ENCODE measurements around the gene NUP210L. TPM values are rescaled to one million over a fixed set of nuclear protein-coding genes. Genes with fewer than 3 reads are reported as not detected.

Gene NUP210L
- total and polyA plus RNA-seq, 9 of the 15 experiments (the other 6 are each of a cell fraction or from before 2014, with no cell fraction given) = 0.01 to 0.04 TPM; not detected in 7

DNA sequence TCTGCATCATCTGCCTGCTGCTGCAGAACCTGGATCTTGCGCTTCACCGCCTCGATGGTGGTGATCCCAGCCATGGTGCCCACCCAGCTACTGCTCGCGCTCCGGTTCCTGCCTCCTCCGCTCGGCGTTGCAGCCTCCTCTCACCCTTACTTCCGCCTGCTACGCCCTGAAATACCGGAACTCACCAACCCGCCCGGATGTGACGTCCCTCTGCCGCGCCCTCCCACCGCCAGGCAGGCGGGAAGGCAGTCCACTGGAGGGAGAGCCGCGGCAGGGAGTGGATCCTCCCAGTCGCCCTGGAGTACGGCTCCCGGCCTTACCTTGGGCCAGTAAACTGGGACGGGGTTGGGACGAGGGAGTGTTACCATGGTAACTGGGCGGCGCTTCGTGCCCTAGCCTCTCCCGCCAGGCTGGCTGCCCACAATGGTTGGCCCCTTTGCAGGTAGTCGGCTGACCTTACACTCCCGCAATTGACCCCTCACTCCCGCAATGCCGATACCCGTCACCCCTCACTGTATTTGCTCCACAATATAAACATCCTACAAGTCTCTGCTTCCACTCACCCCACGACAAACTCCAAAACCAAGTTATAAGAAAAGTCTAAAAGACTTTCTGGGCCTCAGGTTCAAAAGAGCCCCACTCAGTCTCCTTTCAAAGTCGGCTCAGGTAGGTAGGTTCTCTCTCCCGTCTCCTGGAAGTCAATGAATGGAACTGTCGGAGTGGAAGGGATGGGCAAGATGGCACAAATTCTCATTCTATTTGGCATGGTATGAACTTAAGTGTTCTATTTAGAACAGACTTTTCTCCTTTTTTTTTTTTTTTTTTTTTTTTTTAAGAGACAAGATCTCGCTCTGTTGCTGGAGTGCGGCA is 28.4 kb upstream of the NUP210L start (continued):
- TF ChIP-seq, protein P1, sequence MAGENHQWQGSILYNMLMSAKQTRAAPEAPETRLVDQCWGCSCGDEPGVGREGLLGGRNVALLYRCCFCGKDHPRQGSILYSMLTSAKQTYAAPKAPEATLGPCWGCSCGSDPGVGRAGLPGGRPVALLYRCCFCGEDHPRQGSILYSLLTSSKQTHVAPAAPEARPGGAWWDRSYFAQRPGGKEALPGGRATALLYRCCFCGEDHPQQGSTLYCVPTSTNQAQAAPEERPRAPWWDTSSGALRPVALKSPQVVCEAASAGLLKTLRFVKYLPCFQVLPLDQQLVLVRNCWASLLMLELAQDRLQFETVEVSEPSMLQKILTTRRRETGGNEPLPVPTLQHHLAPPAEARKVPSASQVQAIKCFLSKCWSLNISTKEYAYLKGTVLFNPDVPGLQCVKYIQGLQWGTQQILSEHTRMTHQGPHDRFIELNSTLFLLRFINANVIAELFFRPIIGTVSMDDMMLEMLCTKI (IDR thresholded peaks at IDR 0.05; ENCODE audit: partially characterized antibody) = no peak
- TF ChIP-seq KLF13 (tag; IDR thresholded peaks at IDR 0.05; ENCODE audit: borderline replicate concordance, low read depth) (peak; percentile 68; the same call in 1 of the 2 replicates), PHF8 (IDR thresholded peaks at IDR 0.05; ENCODE audit: borderline replicate concordance, low read length) (peak; percentile 95), ZNF766 (CRISPR knock-in tag; conservative IDR thresholded peaks at IDR 0.05) (no peak), DPF2 (IDR thresholded peaks at IDR 0.05) (no peak), MYC (IDR thresholded peaks at IDR 0.05; ENCODE audit: low read depth, low read length) (peak; percentile 68; the same call in 1 of the 2 replicates), MYC (CRISPR knock-in tag; IDR thresholded peaks at IDR 0.05; ENCODE audit: borderline replicate concordance, low read depth) (no peak), NRF1 (conservative IDR thresholded peaks at IDR 0.05 in 1 of 2, IDR thresholded peaks at IDR 0.05 in 1 of 2) (peak; percentile 43 to 61; a peak in 3 of 4 replicates), XRCC4 (IDR thresholded peaks at IDR 0.05; ENCODE audit: extremely low read depth, insufficient read depth, insufficient read length) (no peak), SAFB2 (IDR thresholded peaks at IDR 0.05; ENCODE audit: borderline replicate concordance, low read depth, low read length, severe bottlenecking) (no peak), KLF1 (tag; IDR thresholded peaks at IDR 0.05) (peak; percentile 91), PTRF (tag; IDR thresholded peaks at IDR 0.05) (no peak)
- TF ChIP-seq, protein P2, sequence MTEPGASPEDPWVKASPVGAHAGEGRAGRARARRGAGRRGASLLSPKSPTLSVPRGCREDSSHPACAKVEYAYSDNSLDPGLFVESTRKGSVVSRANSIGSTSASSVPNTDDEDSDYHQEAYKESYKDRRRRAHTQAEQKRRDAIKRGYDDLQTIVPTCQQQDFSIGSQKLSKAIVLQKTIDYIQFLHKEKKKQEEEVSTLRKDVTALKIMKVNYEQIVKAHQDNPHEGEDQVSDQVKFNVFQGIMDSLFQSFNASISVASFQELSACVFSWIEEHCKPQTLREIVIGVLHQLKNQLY (CRISPR knock-in tag; conservative IDR thresholded peaks at IDR 0.05) = no peak
- TF ChIP-seq, protein P3, sequence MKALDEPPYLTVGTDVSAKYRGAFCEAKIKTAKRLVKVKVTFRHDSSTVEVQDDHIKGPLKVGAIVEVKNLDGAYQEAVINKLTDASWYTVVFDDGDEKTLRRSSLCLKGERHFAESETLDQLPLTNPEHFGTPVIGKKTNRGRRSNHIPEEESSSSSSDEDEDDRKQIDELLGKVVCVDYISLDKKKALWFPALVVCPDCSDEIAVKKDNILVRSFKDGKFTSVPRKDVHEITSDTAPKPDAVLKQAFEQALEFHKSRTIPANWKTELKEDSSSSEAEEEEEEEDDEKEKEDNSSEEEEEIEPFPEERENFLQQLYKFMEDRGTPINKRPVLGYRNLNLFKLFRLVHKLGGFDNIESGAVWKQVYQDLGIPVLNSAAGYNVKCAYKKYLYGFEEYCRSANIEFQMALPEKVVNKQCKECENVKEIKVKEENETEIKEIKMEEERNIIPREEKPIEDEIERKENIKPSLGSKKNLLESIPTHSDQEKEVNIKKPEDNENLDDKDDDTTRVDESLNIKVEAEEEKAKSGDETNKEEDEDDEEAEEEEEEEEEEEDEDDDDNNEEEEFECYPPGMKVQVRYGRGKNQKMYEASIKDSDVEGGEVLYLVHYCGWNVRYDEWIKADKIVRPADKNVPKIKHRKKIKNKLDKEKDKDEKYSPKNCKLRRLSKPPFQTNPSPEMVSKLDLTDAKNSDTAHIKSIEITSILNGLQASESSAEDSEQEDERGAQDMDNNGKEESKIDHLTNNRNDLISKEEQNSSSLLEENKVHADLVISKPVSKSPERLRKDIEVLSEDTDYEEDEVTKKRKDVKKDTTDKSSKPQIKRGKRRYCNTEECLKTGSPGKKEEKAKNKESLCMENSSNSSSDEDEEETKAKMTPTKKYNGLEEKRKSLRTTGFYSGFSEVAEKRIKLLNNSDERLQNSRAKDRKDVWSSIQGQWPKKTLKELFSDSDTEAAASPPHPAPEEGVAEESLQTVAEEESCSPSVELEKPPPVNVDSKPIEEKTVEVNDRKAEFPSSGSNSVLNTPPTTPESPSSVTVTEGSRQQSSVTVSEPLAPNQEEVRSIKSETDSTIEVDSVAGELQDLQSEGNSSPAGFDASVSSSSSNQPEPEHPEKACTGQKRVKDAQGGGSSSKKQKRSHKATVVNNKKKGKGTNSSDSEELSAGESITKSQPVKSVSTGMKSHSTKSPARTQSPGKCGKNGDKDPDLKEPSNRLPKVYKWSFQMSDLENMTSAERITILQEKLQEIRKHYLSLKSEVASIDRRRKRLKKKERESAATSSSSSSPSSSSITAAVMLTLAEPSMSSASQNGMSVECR (CRISPR knock-in tag; IDR thresholded peaks at IDR 0.05) = peak; percentile 85
- TF ChIP-seq, protein P4, sequence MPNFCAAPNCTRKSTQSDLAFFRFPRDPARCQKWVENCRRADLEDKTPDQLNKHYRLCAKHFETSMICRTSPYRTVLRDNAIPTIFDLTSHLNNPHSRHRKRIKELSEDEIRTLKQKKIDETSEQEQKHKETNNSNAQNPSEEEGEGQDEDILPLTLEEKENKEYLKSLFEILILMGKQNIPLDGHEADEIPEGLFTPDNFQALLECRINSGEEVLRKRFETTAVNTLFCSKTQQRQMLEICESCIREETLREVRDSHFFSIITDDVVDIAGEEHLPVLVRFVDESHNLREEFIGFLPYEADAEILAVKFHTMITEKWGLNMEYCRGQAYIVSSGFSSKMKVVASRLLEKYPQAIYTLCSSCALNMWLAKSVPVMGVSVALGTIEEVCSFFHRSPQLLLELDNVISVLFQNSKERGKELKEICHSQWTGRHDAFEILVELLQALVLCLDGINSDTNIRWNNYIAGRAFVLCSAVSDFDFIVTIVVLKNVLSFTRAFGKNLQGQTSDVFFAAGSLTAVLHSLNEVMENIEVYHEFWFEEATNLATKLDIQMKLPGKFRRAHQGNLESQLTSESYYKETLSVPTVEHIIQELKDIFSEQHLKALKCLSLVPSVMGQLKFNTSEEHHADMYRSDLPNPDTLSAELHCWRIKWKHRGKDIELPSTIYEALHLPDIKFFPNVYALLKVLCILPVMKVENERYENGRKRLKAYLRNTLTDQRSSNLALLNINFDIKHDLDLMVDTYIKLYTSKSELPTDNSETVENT (CRISPR knock-in tag; IDR thresholded peaks at IDR 0.05) = peak; percentile 84

Data from K562 (cell line).